ENCODE measurements around the gene SLC22A12.

SLC22A12 gene

GRCh38 chr11:64613648-64614047 is 22.6 kb downstream of the SLC22A12 start:
- peaks cover 3% of the 10 kb centered on the region for H3K27me3 ChIP-seq (ENCODE audit: control insufficient read depth, insufficient read depth, low read length)

GRCh38 chr11:64614917-64615316 is 23.9 kb downstream of the SLC22A12 start:
- H3K27me3 ChIP-seq (ENCODE audit: control insufficient read depth, insufficient read depth, low read length) = no peaks in the 10 kb centered on the region
- H3K36me3 ChIP-seq (ENCODE audit: control insufficient read depth, insufficient read depth, low read length) = no peaks in the 10 kb centered on the region
- H3K9me3 ChIP-seq (ENCODE audit: control insufficient read depth, low read length) = no peaks in the 10 kb centered on the region

More at GRCh38 chr11:64613648-64614047, 22.6 kb downstream of the SLC22A12 start:
- Histone ChIP-seq H3K4me1 (ENCODE audit: control insufficient read depth, insufficient read depth, low read length) (no peaks in the 10 kb centered on the region), H3K9me3 (ENCODE audit: control insufficient read depth, low read length) (no peaks in the 10 kb centered on the region), H3K36me3 (ENCODE audit: control insufficient read depth, insufficient read depth, low read length) (no peaks in the 10 kb centered on the region), H3K4me3 (ENCODE audit: low read length) (no peak overlapping the region), H3K9ac (ENCODE audit: low read length) (no peak overlapping the region)

DNA sequence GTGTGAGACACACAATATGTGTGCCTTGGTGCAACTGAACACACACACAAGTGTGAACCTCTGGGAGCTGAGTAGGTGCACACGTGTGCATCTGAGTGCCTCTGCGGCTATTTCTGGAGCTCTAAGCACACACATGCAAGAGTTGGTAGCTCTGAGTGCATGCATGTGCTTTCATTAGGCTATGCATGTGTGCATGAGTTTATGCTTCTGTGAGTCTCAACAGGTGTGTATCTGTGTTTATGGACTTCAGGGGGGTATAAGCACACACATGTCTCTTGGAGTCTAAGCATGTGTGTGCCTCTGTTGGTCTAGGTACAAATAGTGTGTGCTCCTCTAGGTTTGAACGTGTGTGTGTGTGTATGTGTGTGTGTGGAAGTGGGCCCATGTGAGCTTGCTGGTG is 25.8 kb downstream of the SLC22A12 start:
- Histone ChIP-seq H3K36me3 (ENCODE audit: control insufficient read depth, insufficient read depth, low read length) (no peaks in the 10 kb centered on the region), H3K4me1 (ENCODE audit: control insufficient read depth, insufficient read depth, low read length) (peaks cover 5% of the 10 kb centered on the region), H3K9me3 (ENCODE audit: control insufficient read depth, low read length) (no peaks in the 10 kb centered on the region), H3K27me3 (ENCODE audit: control insufficient read depth, insufficient read depth, low read length) (no peaks in the 10 kb centered on the region), H3K9ac (ENCODE audit: low read length) (no peak overlapping the region), H3K4me3 (ENCODE audit: low read length) (no peak overlapping the region)

More at GRCh38 chr11:64614917-64615316, 23.9 kb downstream of the SLC22A12 start:
- Histone ChIP-seq H3K4me3 (ENCODE audit: low read length) (no peak overlapping the region), H3K4me1 (ENCODE audit: control insufficient read depth, insufficient read depth, low read length) (peaks cover 1% of the 10 kb centered on the region), H3K9ac (ENCODE audit: low read length) (no peak overlapping the region)

DNA sequence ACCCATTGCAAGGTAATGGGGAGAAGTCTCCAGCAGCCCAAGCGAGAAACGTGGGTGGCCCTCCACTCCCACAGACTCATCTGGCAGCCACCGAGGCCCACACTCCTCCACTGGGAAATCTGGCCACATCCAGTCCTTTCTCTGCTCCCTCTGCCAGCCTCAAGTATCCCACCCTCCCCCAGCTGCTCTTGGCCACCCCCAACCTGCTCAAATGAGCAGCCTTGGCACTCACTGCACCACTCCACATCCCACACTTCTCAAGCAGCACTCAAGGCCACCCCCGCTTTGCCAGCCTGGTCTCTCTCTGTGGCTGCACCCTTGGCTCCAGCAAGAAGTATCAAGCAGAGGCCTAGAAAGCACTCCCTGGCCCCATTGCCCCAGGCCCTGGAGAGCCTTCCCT is 28.2 kb downstream of the SLC22A12 start:
- Histone ChIP-seq H3K9me3 (ENCODE audit: control insufficient read depth, low read length) (no peaks in the 10 kb centered on the region), H3K27me3 (ENCODE audit: control insufficient read depth, insufficient read depth, low read length) (no peaks in the 10 kb centered on the region), H3K4me3 (ENCODE audit: low read length) (no peak overlapping the region), H3K4me1 (ENCODE audit: control insufficient read depth, insufficient read depth, low read length) (peaks cover 5% of the 10 kb centered on the region), H3K36me3 (ENCODE audit: control insufficient read depth, insufficient read depth, low read length) (no peaks in the 10 kb centered on the region), H3K9ac (ENCODE audit: low read length) (no peak overlapping the region)

GRCh38 chr11:64619811-64620380 is 28.9 kb downstream of the SLC22A12 start:
- H3K36me3 ChIP-seq (ENCODE audit: control insufficient read depth, insufficient read depth, low read length) = no peaks in the 10 kb centered on the region
- H3K9me3 ChIP-seq (ENCODE audit: control insufficient read depth, low read length) = no peaks in the 10 kb centered on the region
- H3K9ac ChIP-seq (ENCODE audit: low read length) = no peak overlapping the region
- no peak overlapping the region for H3K4me3 ChIP-seq (ENCODE audit: low read length)
- H3K4me1 ChIP-seq (ENCODE audit: control insufficient read depth, insufficient read depth, low read length) = peaks cover 5% of the 10 kb centered on the region
- no peaks in the 10 kb centered on the region for H3K27me3 ChIP-seq (ENCODE audit: control insufficient read depth, insufficient read depth, low read length)

- Histone ChIP-seq H3K9ac (ENCODE audit: low read length) (no peak overlapping the region), H3K9me3 (ENCODE audit: control insufficient read depth, low read length) (no peaks in the 10 kb centered on the region), H3K36me3 (ENCODE audit: control insufficient read depth, insufficient read depth, low read length) (no peaks in the 10 kb centered on the region), H3K4me3 (ENCODE audit: low read length) (no peak overlapping the region), H3K4me1 (ENCODE audit: control insufficient read depth, insufficient read depth, low read length) (peaks cover 5% of the 10 kb centered on the region), H3K27me3 (ENCODE audit: control insufficient read depth, insufficient read depth, low read length) (no peaks in the 10 kb centered on the region)
Measured at GRCh38 chr11:64620381-64620971, 29.5 kb downstream of the SLC22A12 start.

DNA sequence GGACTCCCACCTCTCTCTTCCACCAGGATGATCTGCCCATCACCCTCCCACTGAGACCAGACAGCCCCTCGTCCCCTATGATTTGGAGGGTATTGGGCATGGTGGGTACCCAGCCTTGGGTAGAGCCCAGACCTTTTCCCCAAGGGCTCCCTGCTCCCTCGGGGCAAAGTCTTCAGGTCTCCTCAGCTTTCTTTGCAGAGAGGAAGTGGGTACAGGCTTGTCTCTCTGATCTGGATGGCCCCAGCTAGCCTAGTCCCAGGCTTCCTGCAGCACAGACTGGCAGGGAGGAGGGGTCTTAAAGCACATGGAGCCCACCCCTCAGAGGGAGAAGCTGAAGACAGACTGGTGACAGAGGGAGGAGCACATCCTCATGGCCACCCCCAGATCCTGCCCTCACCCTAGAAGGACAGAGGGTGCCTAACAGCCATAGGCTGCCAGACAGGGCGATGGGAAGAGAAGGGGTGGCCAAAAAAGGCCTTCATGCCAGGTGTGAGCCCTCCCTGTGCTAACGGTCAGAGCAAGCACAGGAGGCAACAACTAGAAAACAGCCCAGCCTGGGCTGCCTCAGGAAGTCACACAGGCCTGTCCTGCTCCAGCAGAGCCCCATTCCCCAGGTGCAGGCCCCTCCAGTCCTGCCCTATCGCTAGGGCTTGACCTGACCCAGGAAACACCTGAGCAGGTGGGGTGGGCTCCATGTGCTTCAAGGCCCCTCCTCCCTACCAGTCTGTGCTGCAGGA is 30.4 kb downstream of the SLC22A12 start:
- no peaks in the 10 kb centered on the region for H3K9me3 ChIP-seq (ENCODE audit: control insufficient read depth, low read length)
- H3K36me3 ChIP-seq (ENCODE audit: control insufficient read depth, insufficient read depth, low read length) = no peaks in the 10 kb centered on the region
- H3K27me3 ChIP-seq (ENCODE audit: control insufficient read depth, insufficient read depth, low read length) = no peaks in the 10 kb centered on the region
- no peak overlapping the region for H3K9ac ChIP-seq (ENCODE audit: low read length)
- peaks cover 5% of the 10 kb centered on the region for H3K4me1 ChIP-seq (ENCODE audit: control insufficient read depth, insufficient read depth, low read length)
- H3K4me3 ChIP-seq (ENCODE audit: low read length) = no peak overlapping the region

- no peak overlapping the region for H3K4me3 ChIP-seq (ENCODE audit: low read length)
- H3K27me3 ChIP-seq (ENCODE audit: control insufficient read depth, insufficient read depth, low read length) = no peaks in the 10 kb centered on the region
- no peaks in the 10 kb centered on the region for H3K9me3 ChIP-seq (ENCODE audit: control insufficient read depth, low read length)
- no peak overlapping the region for H3K9ac ChIP-seq (ENCODE audit: low read length)
- H3K4me1 ChIP-seq (ENCODE audit: control insufficient read depth, insufficient read depth, low read length) = peaks cover 5% of the 10 kb centered on the region
- H3K36me3 ChIP-seq (ENCODE audit: control insufficient read depth, insufficient read depth, low read length) = no peaks in the 10 kb centered on the region
Measured at GRCh38 chr11:64622681-64623080, 31.7 kb downstream of the SLC22A12 start.

GRCh38 chr11:64624883-64625481 is 34.0 kb downstream of the SLC22A12 start:
- Histone ChIP-seq H3K9ac (ENCODE audit: low read length) (no peak overlapping the region), H3K27me3 (ENCODE audit: control insufficient read depth, insufficient read depth, low read length) (peaks cover 7% of the 10 kb centered on the region), H3K36me3 (ENCODE audit: control insufficient read depth, insufficient read depth, low read length) (no peaks in the 10 kb centered on the region), H3K4me1 (ENCODE audit: control insufficient read depth, insufficient read depth, low read length) (peaks cover 3% of the 10 kb centered on the region), H3K9me3 (ENCODE audit: control insufficient read depth, low read length) (no peaks in the 10 kb centered on the region), H3K4me3 (ENCODE audit: low read length) (no peak overlapping the region)

DNA sequence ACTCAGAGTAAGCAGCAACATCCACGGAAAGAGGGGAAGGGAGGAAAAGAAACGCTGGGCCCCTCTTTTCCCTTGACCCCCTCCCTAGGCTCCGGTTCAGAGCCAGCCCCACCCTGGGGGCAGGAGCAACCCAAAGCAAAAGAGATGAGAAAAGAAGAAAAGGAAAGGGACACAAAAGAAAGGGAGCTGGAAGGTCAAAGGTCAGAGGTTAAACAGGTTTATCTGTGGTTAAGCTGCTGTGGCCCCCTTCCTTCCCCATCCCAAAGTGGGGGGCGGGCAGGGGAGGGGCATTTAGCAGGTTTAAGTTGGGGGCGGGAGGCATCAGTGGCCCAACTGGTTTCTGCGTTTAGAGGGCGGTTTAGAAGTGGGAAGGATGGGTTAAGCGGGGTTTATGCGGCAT is 35.6 kb downstream of the SLC22A12 start:
- Histone ChIP-seq H3K36me3 (ENCODE audit: control insufficient read depth, insufficient read depth, low read length) (no peaks in the 10 kb centered on the region), H3K27me3 (ENCODE audit: control insufficient read depth, insufficient read depth, low read length) (peaks cover 15% of the 10 kb centered on the region), H3K4me1 (ENCODE audit: control insufficient read depth, insufficient read depth, low read length) (no peaks in the 10 kb centered on the region), H3K9me3 (ENCODE audit: control insufficient read depth, low read length) (no peaks in the 10 kb centered on the region), H3K4me3 (ENCODE audit: low read length) (no peak overlapping the region), H3K9ac (ENCODE audit: low read length) (no peak overlapping the region)

DNA sequence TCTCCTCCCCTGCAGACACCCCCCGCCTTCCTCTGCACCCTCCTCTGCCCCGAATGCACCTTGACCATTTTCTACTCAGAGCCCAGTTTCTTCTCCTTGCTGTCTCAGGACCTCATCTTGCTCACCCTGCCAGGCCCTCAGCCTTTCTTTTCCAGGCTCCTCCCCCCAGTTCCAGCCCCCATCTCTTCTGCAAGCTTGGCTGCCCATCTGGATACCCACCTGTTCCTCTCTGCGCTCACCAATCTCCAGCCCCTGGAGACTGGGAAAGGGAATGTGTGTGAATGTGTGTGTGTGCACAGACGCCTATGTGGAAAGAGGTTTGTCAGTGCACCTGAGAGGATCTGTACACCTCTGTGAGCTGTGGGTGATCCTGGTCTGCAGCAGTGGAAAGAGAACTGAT is 36.4 kb downstream of the SLC22A12 start:
- Histone ChIP-seq H3K4me1 (ENCODE audit: control insufficient read depth, insufficient read depth, low read length) (no peaks in the 10 kb centered on the region), H3K27me3 (ENCODE audit: control insufficient read depth, insufficient read depth, low read length) (peaks cover 15% of the 10 kb centered on the region), H3K4me3 (ENCODE audit: low read length) (no peak overlapping the region), H3K9me3 (ENCODE audit: control insufficient read depth, low read length) (no peaks in the 10 kb centered on the region), H3K36me3 (ENCODE audit: control insufficient read depth, insufficient read depth, low read length) (no peaks in the 10 kb centered on the region), H3K9ac (ENCODE audit: low read length) (no peak overlapping the region)

- H3K36me3 ChIP-seq (ENCODE audit: control insufficient read depth, insufficient read depth, low read length) = no peaks in the 10 kb centered on the region
- H3K9me3 ChIP-seq (ENCODE audit: control insufficient read depth, low read length) = no peaks in the 10 kb centered on the region
- H3K9ac ChIP-seq (ENCODE audit: low read length) = no peak overlapping the region
- peaks cover 15% of the 10 kb centered on the region for H3K27me3 ChIP-seq (ENCODE audit: control insufficient read depth, insufficient read depth, low read length)
- no peaks in the 10 kb centered on the region for H3K4me1 ChIP-seq (ENCODE audit: control insufficient read depth, insufficient read depth, low read length)
- H3K4me3 ChIP-seq (ENCODE audit: low read length) = no peak overlapping the region
Measured at GRCh38 chr11:64628596-64628995, 37.6 kb downstream of the SLC22A12 start.

All from mucosa of stomach (tissue), 1 donor.